ENCODE measurements around the gene PDE7B. TPM values are rescaled to one million over a fixed set of nuclear protein-coding genes. Genes with fewer than 3 reads are reported as not detected.

PDE7B gene
- total and polyA plus RNA-seq, 2 donors from 2014 or later, result 4.6 to 15.4 TPM

- Histone ChIP-seq H3K9me3 (ENCODE audit: control insufficient read depth in 2 of 3, insufficient read depth in 1 of 3, low read length in 3 of 3) (no peaks in the 10 kb centered on the region), H3K4me1 (ENCODE audit: control insufficient read depth in 2 of 3, insufficient read depth in 2 of 3, low read depth in 1 of 3, low read length in 3 of 3) (peaks cover 0 to 2% (median 0%) of the 10 kb centered on the region in 3 donors), H3K27ac (ENCODE audit: low read depth in 2 of 2, low read length in 2 of 2) (no peak overlapping the region), H3K36me3 (ENCODE audit: control insufficient read depth in 2 of 3, insufficient read depth in 3 of 3, low read length in 3 of 3) (no peaks in the 10 kb centered on the region), H3K27me3 (ENCODE audit: control insufficient read depth, insufficient read depth, low read length) (no peaks in the 10 kb centered on the region), H3K4me3 (ENCODE audit: low read length in 3 of 3) (no peak overlapping the region), H3K9ac (ENCODE audit: low read length in 3 of 3) (no peak overlapping the region)
- DNase-seq, result no peak
- TF ChIP-seq, protein P1, sequence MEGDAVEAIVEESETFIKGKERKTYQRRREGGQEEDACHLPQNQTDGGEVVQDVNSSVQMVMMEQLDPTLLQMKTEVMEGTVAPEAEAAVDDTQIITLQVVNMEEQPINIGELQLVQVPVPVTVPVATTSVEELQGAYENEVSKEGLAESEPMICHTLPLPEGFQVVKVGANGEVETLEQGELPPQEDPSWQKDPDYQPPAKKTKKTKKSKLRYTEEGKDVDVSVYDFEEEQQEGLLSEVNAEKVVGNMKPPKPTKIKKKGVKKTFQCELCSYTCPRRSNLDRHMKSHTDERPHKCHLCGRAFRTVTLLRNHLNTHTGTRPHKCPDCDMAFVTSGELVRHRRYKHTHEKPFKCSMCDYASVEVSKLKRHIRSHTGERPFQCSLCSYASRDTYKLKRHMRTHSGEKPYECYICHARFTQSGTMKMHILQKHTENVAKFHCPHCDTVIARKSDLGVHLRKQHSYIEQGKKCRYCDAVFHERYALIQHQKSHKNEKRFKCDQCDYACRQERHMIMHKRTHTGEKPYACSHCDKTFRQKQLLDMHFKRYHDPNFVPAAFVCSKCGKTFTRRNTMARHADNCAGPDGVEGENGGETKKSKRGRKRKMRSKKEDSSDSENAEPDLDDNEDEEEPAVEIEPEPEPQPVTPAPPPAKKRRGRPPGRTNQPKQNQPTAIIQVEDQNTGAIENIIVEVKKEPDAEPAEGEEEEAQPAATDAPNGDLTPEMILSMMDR (IDR thresholded peaks at IDR 0.05; ENCODE audit: borderline replicate concordance, extremely low read depth, insufficient read depth), result no peak
- no peak for FAIRE-seq
- intact Hi-C loops (cut with DNase I), result no loop called here
These were observed 21.0 kb upstream of the PDE7B start for GRCh38 chr6:135830452-135830881.

DNA sequence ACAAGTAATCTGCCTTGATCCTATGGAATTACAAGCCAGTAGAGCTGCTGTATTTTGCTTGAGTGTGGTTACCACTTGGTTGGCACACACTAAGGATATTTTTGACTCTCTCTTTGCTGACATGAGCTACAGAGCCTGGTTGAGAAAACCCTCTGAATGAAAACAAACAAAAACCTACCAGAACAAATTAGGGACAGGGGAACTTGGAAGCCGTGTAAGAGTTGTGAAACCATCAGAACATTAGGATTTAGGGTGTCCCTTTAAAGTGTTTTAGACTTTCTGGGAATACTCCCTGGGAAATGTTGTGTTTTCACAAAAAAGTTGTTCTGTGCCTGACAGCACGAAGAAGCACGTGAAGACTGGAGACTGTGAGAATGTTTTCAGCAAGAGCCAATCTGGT is 20.5 kb upstream of the PDE7B start:
- no peak overlapping the region for H3K27ac ChIP-seq (ENCODE audit: low read depth in 2 of 2, low read length in 2 of 2)
- intact Hi-C loops (cut with DNase I), result no loop called here
- H3K36me3 ChIP-seq (ENCODE audit: control insufficient read depth in 2 of 3, insufficient read depth in 3 of 3, low read length in 3 of 3), result no peaks in the 10 kb centered on the region
- H3K27me3 ChIP-seq (ENCODE audit: control insufficient read depth, insufficient read depth, low read length), result no peaks in the 10 kb centered on the region
- peaks cover 0 to 2% (median 0%) of the 10 kb centered on the region in 3 donors for H3K4me1 ChIP-seq (ENCODE audit: control insufficient read depth in 2 of 3, insufficient read depth in 2 of 3, low read depth in 1 of 3, low read length in 3 of 3)
- H3K4me3 ChIP-seq (ENCODE audit: low read length in 3 of 3), result no peak overlapping the region
- FAIRE-seq (no peak), DNase-seq (no peak)
- no peak overlapping the region for H3K9ac ChIP-seq (ENCODE audit: low read length in 3 of 3)
- TF ChIP-seq, protein P1 (IDR thresholded peaks at IDR 0.05; ENCODE audit: borderline replicate concordance, extremely low read depth, insufficient read depth), result no peak
- H3K9me3 ChIP-seq (ENCODE audit: control insufficient read depth in 2 of 3, insufficient read depth in 1 of 3, low read length in 3 of 3), result no peaks in the 10 kb centered on the region

DNA sequence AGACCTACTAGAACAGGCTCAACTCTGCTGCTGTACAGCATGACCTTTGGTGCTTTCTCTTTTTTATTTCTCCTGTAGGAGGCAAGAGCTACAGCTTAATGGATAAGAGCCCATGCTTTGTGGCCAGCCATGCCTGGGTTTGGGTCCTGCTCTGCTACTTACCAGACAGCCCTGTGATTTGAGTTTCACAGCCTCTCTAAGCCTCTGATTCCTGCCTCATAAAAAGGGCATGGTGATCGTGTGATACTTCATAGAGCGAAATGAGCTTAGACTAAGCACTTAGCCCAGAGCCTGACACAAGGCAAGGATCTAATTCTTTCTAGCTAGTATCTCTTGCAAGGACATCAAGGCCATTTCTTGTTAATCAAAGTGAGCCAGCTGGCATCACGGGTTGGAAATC is 19.3 kb upstream of the PDE7B start:
- Histone ChIP-seq H3K4me3 (ENCODE audit: low read length in 3 of 3) (no peak overlapping the region), H3K36me3 (ENCODE audit: control insufficient read depth in 2 of 3, insufficient read depth in 3 of 3, low read length in 3 of 3) (no peaks in the 10 kb centered on the region), H3K27ac (ENCODE audit: low read depth in 2 of 2, low read length in 2 of 2) (no peak overlapping the region), H3K9me3 (ENCODE audit: control insufficient read depth in 2 of 3, insufficient read depth in 1 of 3, low read length in 3 of 3) (no peaks in the 10 kb centered on the region), H3K4me1 (ENCODE audit: control insufficient read depth in 2 of 3, insufficient read depth in 2 of 3, low read depth in 1 of 3, low read length in 3 of 3) (peaks cover 0 to 2% (median 0%) of the 10 kb centered on the region in 3 donors), H3K27me3 (ENCODE audit: control insufficient read depth, insufficient read depth, low read length) (no peaks in the 10 kb centered on the region), H3K9ac (ENCODE audit: low read length in 3 of 3) (no peak overlapping the region)
- FAIRE-seq (no peak), DNase-seq (no peak)
- TF ChIP-seq, protein P1 (IDR thresholded peaks at IDR 0.05; ENCODE audit: borderline replicate concordance, extremely low read depth, insufficient read depth), result no peak
- intact Hi-C loops (cut with DNase I), result no loop called here

GRCh38 chr6:135833771-135834170 is 17.7 kb upstream of the PDE7B start:
- Histone ChIP-seq H3K27me3 (ENCODE audit: control insufficient read depth, insufficient read depth, low read length) (no peaks in the 10 kb centered on the region), H3K27ac (ENCODE audit: low read depth in 2 of 2, low read length in 2 of 2) (no peak overlapping the region), H3K9ac (ENCODE audit: low read length in 3 of 3) (no peak overlapping the region), H3K4me1 (ENCODE audit: control insufficient read depth in 2 of 3, insufficient read depth in 2 of 3, low read depth in 1 of 3, low read length in 3 of 3) (peaks cover 0 to 2% (median 0%) of the 10 kb centered on the region in 3 donors), H3K9me3 (ENCODE audit: control insufficient read depth in 2 of 3, insufficient read depth in 1 of 3, low read length in 3 of 3) (no peaks in the 10 kb centered on the region), H3K4me3 (ENCODE audit: low read length in 3 of 3) (no peak overlapping the region), H3K36me3 (ENCODE audit: control insufficient read depth in 2 of 3, insufficient read depth in 3 of 3, low read length in 3 of 3) (no peaks in the 10 kb centered on the region)
- no peak for FAIRE-seq
- DNase-seq, result no peak
- TF ChIP-seq, protein P1 (IDR thresholded peaks at IDR 0.05; ENCODE audit: borderline replicate concordance, extremely low read depth, insufficient read depth), result no peak
- intact Hi-C loops (cut with DNase I), result no loop called here

All from kidney (tissue), 14 donors.